Measurements from ENCODE around the gene ABTB2.

DNA sequence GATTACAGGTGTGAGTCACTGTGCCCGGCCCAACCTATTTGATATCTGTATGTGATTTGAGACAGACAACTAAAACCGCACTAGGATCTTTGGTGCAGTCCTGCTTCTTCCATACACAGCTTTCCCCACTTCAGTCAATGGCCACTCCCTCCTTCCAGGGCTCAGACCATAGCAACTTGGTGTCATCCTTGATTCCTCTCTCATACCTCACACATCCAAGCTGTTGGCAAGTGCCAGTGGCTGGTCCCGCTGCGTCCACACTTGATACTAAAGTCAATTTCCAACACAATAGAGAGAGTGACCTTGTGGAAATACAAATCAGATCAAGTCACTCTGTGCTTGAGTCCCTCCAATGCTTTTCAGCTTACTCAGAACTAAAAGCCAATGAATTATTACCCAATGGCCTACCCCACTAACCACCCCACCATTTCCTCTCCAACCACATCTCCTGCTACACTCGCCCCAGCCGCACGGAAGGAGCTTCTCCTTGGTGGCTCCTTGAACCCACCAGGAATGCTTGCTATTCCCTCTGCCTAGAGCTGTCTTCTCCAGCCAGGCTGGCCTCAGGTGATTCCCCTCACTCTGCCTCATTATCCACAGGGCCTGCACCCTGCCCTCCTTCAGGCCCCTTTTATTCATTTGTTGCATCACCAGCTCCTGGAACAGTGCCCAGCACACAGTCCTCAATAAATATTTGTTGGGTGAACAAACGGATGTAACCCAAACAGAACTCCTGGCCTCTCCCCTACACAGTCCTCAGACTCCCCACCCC lies 12.9 kb downstream of the ABTB2 start:
- TF ChIP-seq EZH2 (IDR thresholded peaks at IDR 0.05; ENCODE audit: borderline replicate concordance), result no peak
- TF ChIP-seq, protein P1, sequence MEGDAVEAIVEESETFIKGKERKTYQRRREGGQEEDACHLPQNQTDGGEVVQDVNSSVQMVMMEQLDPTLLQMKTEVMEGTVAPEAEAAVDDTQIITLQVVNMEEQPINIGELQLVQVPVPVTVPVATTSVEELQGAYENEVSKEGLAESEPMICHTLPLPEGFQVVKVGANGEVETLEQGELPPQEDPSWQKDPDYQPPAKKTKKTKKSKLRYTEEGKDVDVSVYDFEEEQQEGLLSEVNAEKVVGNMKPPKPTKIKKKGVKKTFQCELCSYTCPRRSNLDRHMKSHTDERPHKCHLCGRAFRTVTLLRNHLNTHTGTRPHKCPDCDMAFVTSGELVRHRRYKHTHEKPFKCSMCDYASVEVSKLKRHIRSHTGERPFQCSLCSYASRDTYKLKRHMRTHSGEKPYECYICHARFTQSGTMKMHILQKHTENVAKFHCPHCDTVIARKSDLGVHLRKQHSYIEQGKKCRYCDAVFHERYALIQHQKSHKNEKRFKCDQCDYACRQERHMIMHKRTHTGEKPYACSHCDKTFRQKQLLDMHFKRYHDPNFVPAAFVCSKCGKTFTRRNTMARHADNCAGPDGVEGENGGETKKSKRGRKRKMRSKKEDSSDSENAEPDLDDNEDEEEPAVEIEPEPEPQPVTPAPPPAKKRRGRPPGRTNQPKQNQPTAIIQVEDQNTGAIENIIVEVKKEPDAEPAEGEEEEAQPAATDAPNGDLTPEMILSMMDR (IDR thresholded peaks at IDR 0.05; ENCODE audit: poor library complexity), result no peak
